Lung (tissue), 12 donors: ENCODE data around the gene CHCHD1. TPM values are rescaled to one million over a fixed set of nuclear protein-coding genes. Genes with fewer than 3 reads are reported as not detected.
"Not testable (repeated sequence)": the region's sequence is repeated elsewhere in the genome, so short reads cannot be mapped to it uniquely, and the experiment has no call there.

Experiments
- ATAC-seq: fragments of 200-7000 bp; cut with Tn5 transposase; one replicate; pipeline ENCODE4 v1.9.1; 2020; ENCODE audit warnings: moderate number of reproducible peaks; ENCODE audit not compliant: insufficient read depth, low FRiP score
- DNase-seq, 3 donors: peaks; one replicate each; pipeline ENCODE4 v3.0.0-alpha.2; 2013 to 2017
- H3K27ac ChIP-seq, 2 donors: one replicate each; pipeline ENCODE4 v1.5.1; 2013; ENCODE audit warnings: mild to moderate bottlenecking in 2 of 2, moderate library complexity in 2 of 2, control low read depth in 1 of 2, inconsistent platforms in 1 of 2, low read depth in 1 of 2, low read length in 1 of 2
- H3K27me3 ChIP-seq, 3 donors: one replicate each; pipeline ENCODE4 v1.5.1; 2013; ENCODE audit warnings: low read length in 2 of 3; ENCODE audit not compliant: control insufficient read depth in 3 of 3, insufficient read depth in 3 of 3
- H3K36me3 ChIP-seq, 4 donors: one replicate each; pipeline ENCODE4 v1.5.1; 2013; ENCODE audit warnings: low read length in 4 of 4, mild to moderate bottlenecking in 1 of 4, moderate library complexity in 1 of 4; ENCODE audit not compliant: control insufficient read depth in 4 of 4, insufficient read depth in 4 of 4
- H3K4me1 ChIP-seq, 5 donors: one replicate each; pipeline ENCODE4 v1.5.1; 2013; ENCODE audit warnings: low read length in 5 of 5, mild to moderate bottlenecking in 2 of 5, moderate library complexity in 1 of 5; ENCODE audit not compliant: control insufficient read depth in 5 of 5, insufficient read depth in 5 of 5
- H3K4me3 ChIP-seq: one replicate; pipeline ENCODE4 v1.5.1; 2013; ENCODE audit warnings: mild to moderate bottlenecking, control low read depth, moderate library complexity
- H3K9ac ChIP-seq, 2 donors: one replicate each; pipeline ENCODE4 v1.5.1; 2013; ENCODE audit warnings: low read length in 2 of 2, control low read depth in 1 of 2; ENCODE audit not compliant: insufficient read depth in 1 of 2
- H3K9me3 ChIP-seq, 4 donors: one replicate each; pipeline ENCODE4 v1.5.1; 2013; ENCODE audit warnings: low read length in 3 of 4, mild to moderate bottlenecking in 1 of 4, moderate library complexity in 1 of 4; ENCODE audit not compliant: control insufficient read depth in 4 of 4, insufficient read depth in 3 of 4
- WGBS, 2 donors: extraction: QIAGEN DNeasy Blood & Tissue Kit; methylation state at CpG; one replicate each; pipeline ENCODE4 v1.1.7; 2013; 5-methylcytosine and 5-hydroxymethylcytosine counted together
- polyA plus RNA-seq, 2 donors: library from polyadenylated mRNA; stranded (reverse); fragments of 200-250 nt; gene quantifications; one replicate each; pipeline ENCODE4 v1.2.1, GENCODE V29; 2013
- total RNA-seq, 2 donors: library from RNA; depleted of rRNA in 1 of 2; stranded (reverse); fragments of >200 nt in 1 of 2; gene quantifications; one replicate each; pipeline ENCODE4 v1.2.1, GENCODE V29; 2014 to 2021
- TF ChIP-seq, protein P1 (sequence below): IDR thresholded peaks from 2 replicates; pipeline ENCODE4 v1.5.1; 2012; ENCODE audit warnings: mild to moderate bottlenecking; ENCODE audit errors: control extremely low read depth, extremely low read depth
- donor health status: control.
- donor health status: control.
- donor health status: Bipolar disorder and iron deficiency.
- donor health status: healthy.
- donor health status: DM: yes; HTN: yes; CAD: no.

The CHCHD1 gene
- total and polyA plus RNA-seq, 4 donors = 18.7 to 88.3 (median 37.9) TPM

DNA sequence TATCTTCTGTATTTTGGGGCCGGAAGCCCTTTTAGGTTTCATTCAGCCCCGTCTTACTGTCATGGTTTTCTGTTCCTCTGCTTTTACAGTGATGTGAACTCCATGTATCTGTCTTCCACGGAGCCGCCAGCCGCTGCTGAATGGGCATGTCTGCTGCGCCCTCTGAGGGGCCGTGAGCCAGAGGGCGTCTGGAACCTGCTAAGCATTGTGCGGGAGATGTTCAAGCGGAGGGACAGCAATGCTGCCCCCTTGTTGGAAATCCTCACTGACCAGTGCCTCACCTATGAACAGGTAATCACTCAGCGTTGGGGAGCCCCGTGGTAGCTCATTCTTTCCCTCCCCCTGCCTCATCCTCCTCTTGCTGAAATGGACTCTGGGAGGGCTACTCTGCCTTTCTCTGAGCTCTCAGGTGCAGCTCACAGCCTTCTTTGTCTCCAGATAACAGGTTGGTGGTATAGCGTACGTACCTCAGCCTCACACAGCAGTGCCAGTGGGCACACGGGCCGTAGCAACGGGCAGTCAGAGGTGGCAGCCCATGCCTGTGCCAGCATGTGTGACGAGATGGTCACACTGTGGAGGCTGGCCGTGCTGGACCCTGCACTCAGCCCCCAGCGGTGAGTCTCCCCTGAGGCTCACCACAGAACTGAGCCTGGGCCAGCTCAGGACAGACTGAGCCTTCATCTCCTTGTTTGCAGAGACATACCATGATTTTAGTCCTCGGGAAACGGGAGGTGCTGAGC lies 9.2 kb downstream of the CHCHD1 start:
- no peak overlapping the region for H3K9ac ChIP-seq
- H3K4me3 ChIP-seq = no peak overlapping the region
- peaks cover 27 to 66% (median 41%) of the 10 kb centered on the region in 4 donors for H3K36me3 ChIP-seq
- H3K27ac ChIP-seq = no peak overlapping the region
- ATAC-seq (no peak), DNase-seq (no peak)
- WGBS, 2 donors = 93 to 96% methylated on average over 22 of the region's 22 CpGs
- no peaks in the 10 kb centered on the region for H3K9me3 ChIP-seq
- peaks cover 0 to 13% (median 6%) of the 10 kb centered on the region in 5 donors for H3K4me1 ChIP-seq
- TF ChIP-seq, protein P1, sequence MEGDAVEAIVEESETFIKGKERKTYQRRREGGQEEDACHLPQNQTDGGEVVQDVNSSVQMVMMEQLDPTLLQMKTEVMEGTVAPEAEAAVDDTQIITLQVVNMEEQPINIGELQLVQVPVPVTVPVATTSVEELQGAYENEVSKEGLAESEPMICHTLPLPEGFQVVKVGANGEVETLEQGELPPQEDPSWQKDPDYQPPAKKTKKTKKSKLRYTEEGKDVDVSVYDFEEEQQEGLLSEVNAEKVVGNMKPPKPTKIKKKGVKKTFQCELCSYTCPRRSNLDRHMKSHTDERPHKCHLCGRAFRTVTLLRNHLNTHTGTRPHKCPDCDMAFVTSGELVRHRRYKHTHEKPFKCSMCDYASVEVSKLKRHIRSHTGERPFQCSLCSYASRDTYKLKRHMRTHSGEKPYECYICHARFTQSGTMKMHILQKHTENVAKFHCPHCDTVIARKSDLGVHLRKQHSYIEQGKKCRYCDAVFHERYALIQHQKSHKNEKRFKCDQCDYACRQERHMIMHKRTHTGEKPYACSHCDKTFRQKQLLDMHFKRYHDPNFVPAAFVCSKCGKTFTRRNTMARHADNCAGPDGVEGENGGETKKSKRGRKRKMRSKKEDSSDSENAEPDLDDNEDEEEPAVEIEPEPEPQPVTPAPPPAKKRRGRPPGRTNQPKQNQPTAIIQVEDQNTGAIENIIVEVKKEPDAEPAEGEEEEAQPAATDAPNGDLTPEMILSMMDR = no peak
- no peaks in the 10 kb centered on the region for H3K27me3 ChIP-seq

DNA sequence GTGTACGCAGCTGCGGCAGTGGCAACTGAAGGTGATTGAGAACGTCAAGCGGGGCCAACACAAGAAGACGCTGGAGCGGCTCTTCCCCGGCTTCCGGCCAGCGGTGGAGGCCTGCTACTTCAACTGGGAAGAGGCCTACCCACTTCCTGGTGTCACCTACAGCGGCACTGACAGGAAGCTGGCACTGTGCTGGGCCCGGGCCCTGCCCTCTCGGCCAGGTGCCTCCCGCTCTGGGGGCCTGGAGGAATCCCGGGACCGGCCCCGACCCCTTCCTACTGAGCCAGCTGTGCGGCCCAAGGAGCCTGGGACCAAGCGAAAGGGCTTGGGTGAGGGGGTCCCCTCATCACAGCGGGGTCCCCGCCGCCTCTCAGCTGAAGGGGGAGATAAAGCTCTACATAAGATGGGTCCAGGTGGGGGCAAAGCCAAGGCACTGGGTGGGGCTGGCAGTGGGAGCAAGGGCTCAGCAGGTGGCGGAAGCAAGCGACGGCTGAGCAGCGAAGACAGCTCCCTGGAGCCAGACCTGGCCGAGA lies 10.1 kb downstream of the CHCHD1 start:
- no peak for DNase-seq
- H3K36me3 ChIP-seq = peaks cover 32 to 71% (median 44%) of the 10 kb centered on the region in 4 donors
- no peak for ATAC-seq
- 93 to 96% methylated on average over 25 to 26 of the region's 26 CpGs for WGBS, 2 donors
- no peak overlapping the region for H3K9ac ChIP-seq
- TF ChIP-seq, protein P1 = no peak
- no peak overlapping the region for H3K27ac ChIP-seq
- no peaks in the 10 kb centered on the region for H3K27me3 ChIP-seq
- peaks cover 0 to 11% (median 0%) of the 10 kb centered on the region in 5 donors for H3K4me1 ChIP-seq
- H3K9me3 ChIP-seq = no peaks in the 10 kb centered on the region
- H3K4me3 ChIP-seq = no peak overlapping the region

DNA sequence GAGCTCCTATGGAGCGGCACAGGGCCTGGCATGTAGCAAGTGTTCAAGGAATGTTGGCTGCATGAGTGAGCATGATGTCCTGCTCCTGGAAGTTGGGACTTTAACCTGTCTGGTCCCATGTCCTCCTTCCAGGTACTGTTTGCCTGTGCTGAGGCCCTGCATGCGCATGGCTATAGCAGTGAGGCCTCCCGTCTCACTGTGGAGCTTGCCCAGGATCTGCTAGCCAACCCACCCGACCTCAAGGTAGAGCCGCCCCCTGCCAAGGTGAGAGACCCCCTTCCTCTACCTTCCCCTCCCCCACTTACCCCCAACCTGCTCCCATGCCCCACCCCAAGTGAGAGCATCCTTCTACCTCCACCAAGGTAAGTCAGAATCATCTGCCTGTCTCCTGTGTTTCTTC lies 11.6 kb downstream of the CHCHD1 start:
- Histone ChIP-seq H3K27me3 (no peaks in the 10 kb centered on the region), H3K9ac (no peak overlapping the region), H3K4me1 (peaks cover 0 to under 1% (median 0%) of the 10 kb centered on the region in 5 donors), H3K4me3 (no peak overlapping the region), H3K9me3 (no peaks in the 10 kb centered on the region), H3K27ac (no peak overlapping the region), H3K36me3 (peaks cover 41 to 85% (median 53%) of the 10 kb centered on the region in 4 donors)
- WGBS, 2 donors = 94 to 98% methylated on average over 5 of the region's 5 CpGs
- no peak for ATAC-seq
- DNase-seq = no peak
- TF ChIP-seq, protein P1 = no peak

DNA sequence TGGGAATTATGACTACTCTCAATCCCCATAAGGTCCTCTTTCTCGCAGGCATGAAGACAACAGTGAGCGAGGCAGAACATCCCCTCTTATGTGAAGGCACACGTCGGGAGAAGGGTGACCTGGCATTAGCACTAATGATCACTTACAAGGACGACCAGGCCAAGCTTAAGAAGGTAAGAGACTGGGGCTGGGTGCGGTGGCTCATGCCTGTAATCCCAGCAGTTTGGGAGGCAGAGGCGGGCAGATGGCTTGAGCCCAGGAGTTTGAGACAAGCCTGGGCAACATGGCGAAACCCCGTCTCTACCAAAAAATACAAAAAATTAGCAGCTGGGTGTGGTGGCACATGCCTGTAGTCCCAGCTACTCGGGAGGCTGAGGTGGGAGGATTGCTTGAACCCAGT lies 13.6 kb downstream of the CHCHD1 start:
- H3K27ac ChIP-seq, H3K9ac ChIP-seq, H3K4me3 ChIP-seq, H3K27me3 ChIP-seq, ATAC-seq, H3K9me3 ChIP-seq, H3K4me1 ChIP-seq, DNase-seq: not testable (repeated sequence)
- 94 to 97% methylated on average over 10 of the region's 10 CpGs for WGBS, 2 donors
- peaks cover 38 to 85% (median 51%) of the 10 kb centered on the region in 4 donors for H3K36me3 ChIP-seq

DNA sequence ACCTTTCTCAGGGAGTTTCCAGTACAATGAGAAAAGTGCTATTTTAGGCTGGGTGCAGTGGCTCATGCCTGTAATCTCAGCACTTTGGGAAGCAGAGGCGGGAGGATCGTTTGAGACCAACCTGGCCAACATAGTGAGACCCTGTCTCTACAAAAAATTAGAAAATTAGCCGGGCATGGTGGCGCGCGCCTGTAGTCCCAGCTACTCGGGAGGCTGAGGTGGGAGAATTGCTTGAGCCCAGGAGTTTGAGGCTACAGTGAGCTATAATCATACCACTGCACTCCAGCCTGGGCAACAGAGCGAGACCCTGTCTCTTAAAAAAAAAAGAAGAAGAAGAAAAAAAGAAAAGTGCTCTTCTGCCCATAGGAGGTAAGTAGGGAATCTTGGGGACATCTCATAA lies 14.2 kb downstream of the CHCHD1 start:
- not testable (repeated sequence) for ATAC-seq
- 97 to 98% methylated on average over 8 of the region's 8 CpGs for WGBS, 2 donors

More for the DNA sequence above, 14.2 kb downstream of the CHCHD1 start:
- H3K27me3 ChIP-seq, H3K4me1 ChIP-seq, H3K9ac ChIP-seq, H3K4me3 ChIP-seq, H3K27ac ChIP-seq, H3K9me3 ChIP-seq, DNase-seq: not testable (repeated sequence)
- H3K36me3 ChIP-seq = peaks cover 38 to 87% (median 50%) of the 10 kb centered on the region in 4 donors
